Activated T-cell treated with anti-CD3 and anti-CD28 coated beads for 1 hour (primary cell): ENCODE data around the gene TBC1D22B.

ENCODE experiments used
- DNase-seq: peaks from one replicate; pipeline ENCODE4 v3.0.0-alpha.2; 2020; ENCODE audit warnings: low read depth

TBC1D22B gene

GRCh38 chr6:37257634-37258404 is at the start of gene TBC1D22B, which contains the start of gene TMEM217:
TSS of gene TBC1D22B (plus strand) at chr6:37257772. CDS start at chr6:37257918, 146 bp downstream.
TSS of gene TMEM217 (minus strand) at chr6:37258144. CDS start at chr6:37219030, 39,114 bp downstream.
- DNase-seq, result peak; percentile 89

- peak; percentile 88 for DNase-seq
Observed at GRCh38 chr6:37207903-37208456, 49.6 kb upstream of the TBC1D22B start.

- DNase-seq, result no peak
Observed at GRCh38 chr6:37208793-37209192, 48.8 kb upstream of the TBC1D22B start.

GRCh38 chr6:37209461-37210205 is 47.9 kb upstream of the TBC1D22B start:
- no peak for DNase-seq

- peak; percentile 66 for DNase-seq
Observed at GRCh38 chr6:37210313-37210968, 47.1 kb upstream of the TBC1D22B start.

- DNase-seq, result no peak
Observed at GRCh38 chr6:37212268-37212667, 45.3 kb upstream of the TBC1D22B start.

GRCh38 chr6:37218061-37218460 is 39.5 kb upstream of the TBC1D22B start:
- no peak for DNase-seq

GRCh38 chr6:37218511-37218910 is 39.1 kb upstream of the TBC1D22B start:
- DNase-seq, result no peak

GRCh38 chr6:37221585-37222124 is 35.9 kb upstream of the TBC1D22B start:
- no peak for DNase-seq

- peak; percentile 45 for DNase-seq
Observed at GRCh38 chr6:37222125-37222967, 35.2 kb upstream of the TBC1D22B start.

- no peak for DNase-seq
Observed at GRCh38 chr6:37222992-37223391, 34.6 kb upstream of the TBC1D22B start.

GRCh38 chr6:37225350-37226169 is 32.0 kb upstream of the TBC1D22B start:
- no peak for DNase-seq

- no peak for DNase-seq
Observed at GRCh38 chr6:37230104-37230503, 27.5 kb upstream of the TBC1D22B start.

GRCh38 chr6:37232430-37233017 is 25.0 kb upstream of the TBC1D22B start:
- DNase-seq, result no peak

- no peak for DNase-seq
Observed at GRCh38 chr6:37233541-37233940, 24.0 kb upstream of the TBC1D22B start.

- no peak for DNase-seq
Observed at GRCh38 chr6:37236921-37237320, 20.7 kb upstream of the TBC1D22B start.

- DNase-seq, result no peak
Observed at GRCh38 chr6:37237789-37238188, 19.8 kb upstream of the TBC1D22B start.

GRCh38 chr6:37238381-37238780 is 19.2 kb upstream of the TBC1D22B start:
- DNase-seq, result no peak

- DNase-seq, result no peak
Observed at GRCh38 chr6:37239526-37239925, 18.0 kb upstream of the TBC1D22B start.
